HG03039 (cell line): ENCODE measurements around the gene TBC1D13.
"Not testable (repeated sequence)": the region's sequence is repeated elsewhere in the genome, so short reads cannot be mapped to it uniquely, and the experiment has no call there.

ENCODE experiments used
- ATAC-seq: cut with Tn5 transposase; IDR thresholded peaks from one replicate; pipeline ENCODE4 v1.9.1; 2021; ENCODE audit warnings: mild to moderate bottlenecking, moderate library complexity; ENCODE audit not compliant: unreplicated experiment

Gene TBC1D13

GRCh38 chr9:128786681-128787601 is at the start of gene TBC1D13:
Gene TBC1D13, plus strand, starts transcription at chr9:128787253. Its CDS starts 101 bp downstream, at chr9:128787354.
- ATAC-seq, result peak; percentile 81

GRCh38 chr9:128742401-128742800 is 44.7 kb upstream of the TBC1D13 start:
- no peak for ATAC-seq

- no peak for ATAC-seq
Measured at GRCh38 chr9:128743421-128743820, 43.6 kb upstream of the TBC1D13 start.

- no peak for ATAC-seq
Measured at GRCh38 chr9:128747241-128747640, 39.8 kb upstream of the TBC1D13 start.

GRCh38 chr9:128750926-128751595 is 36.0 kb upstream of the TBC1D13 start:
- no peak for ATAC-seq

GRCh38 chr9:128753627-128754026 is 33.4 kb upstream of the TBC1D13 start:
- no peak for ATAC-seq

- no peak for ATAC-seq
Measured at GRCh38 chr9:128757602-128758001, 29.5 kb upstream of the TBC1D13 start.

- no peak for ATAC-seq
Measured at GRCh38 chr9:128762671-128763449, 24.2 kb upstream of the TBC1D13 start.

- ATAC-seq, result no peak
Measured at GRCh38 chr9:128764361-128764760, 22.7 kb upstream of the TBC1D13 start.

GRCh38 chr9:128765499-128765898 is 21.6 kb upstream of the TBC1D13 start:
- no peak for ATAC-seq

GRCh38 chr9:128768606-128769005 is 18.4 kb upstream of the TBC1D13 start:
- no peak for ATAC-seq

- ATAC-seq, result no peak
Measured at GRCh38 chr9:128770286-128771030, 16.6 kb upstream of the TBC1D13 start.

GRCh38 chr9:128771094-128771721 is 15.8 kb upstream of the TBC1D13 start:
- peak; percentile 23 for ATAC-seq

- peak; percentile 90 for ATAC-seq
Measured at GRCh38 chr9:128771745-128772519, 15.1 kb upstream of the TBC1D13 start, which contains the start of gene ZER1. Gene ZER1, minus strand, starts transcription at chr9:128771927. Its CDS starts 16,362 bp downstream, at chr9:128755565.

GRCh38 chr9:128773049-128773448 is 14.0 kb upstream of the TBC1D13 start:
- no peak for ATAC-seq

GRCh38 chr9:128774804-128775203 is 12.2 kb upstream of the TBC1D13 start:
- no peak for ATAC-seq

- ATAC-seq, result not testable (repeated sequence)
Measured at GRCh38 chr9:128780093-128780492, 7.0 kb upstream of the TBC1D13 start.

GRCh38 chr9:128781187-128782070 is 5.6 kb upstream of the TBC1D13 start:
- no peak for ATAC-seq
